HG03521 (cell line): Measurements from ENCODE around the gene EPHB1.
A peak's percentile ranks its signal among the peaks of the same experiment; 100 is the strongest.

Experiments
- ATAC-seq: cut with Tn5 transposase; IDR thresholded peaks from one replicate; pipeline ENCODE4 v1.9.1; 2021; ENCODE audit warnings: mild to moderate bottlenecking, moderate library complexity; ENCODE audit not compliant: unreplicated experiment

EPHB1 gene

GRCh38 chr3:134903837-134904236 is 108.8 kb downstream of the EPHB1 start:
- peak; percentile 22 for ATAC-seq

- peak; percentile 92 for ATAC-seq
Observed at GRCh38 chr3:134904241-134904771, 109.2 kb downstream of the EPHB1 start.

GRCh38 chr3:134904776-134905646 is 110.0 kb downstream of the EPHB1 start:
- ATAC-seq = no peak

GRCh38 chr3:134905647-134905935 is 110.5 kb downstream of the EPHB1 start:
- ATAC-seq = no peak

DNA sequence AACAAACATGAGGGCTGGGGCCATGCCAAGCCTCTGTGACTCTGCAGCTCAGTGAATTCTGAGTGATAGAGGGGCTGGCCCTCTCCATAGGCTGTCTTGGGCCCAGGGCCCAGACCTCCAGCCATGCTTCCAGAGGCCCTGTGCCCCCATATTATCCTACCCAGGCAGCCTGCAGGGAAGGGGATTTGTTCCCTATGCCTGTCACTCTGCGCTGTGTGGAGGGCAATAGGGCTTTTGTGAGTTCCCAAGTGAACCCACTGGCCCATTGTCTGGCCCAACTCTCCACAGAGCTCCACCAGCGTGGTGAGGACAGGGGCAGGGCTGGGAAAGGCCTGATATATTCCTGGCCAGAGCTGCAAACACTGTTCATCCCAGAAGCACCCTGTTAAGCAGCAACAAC is 113.2 kb downstream of the EPHB1 start:
- no peak for ATAC-seq

- ATAC-seq = no peak
Observed at GRCh38 chr3:134910026-134910425, 115.0 kb downstream of the EPHB1 start.

DNA sequence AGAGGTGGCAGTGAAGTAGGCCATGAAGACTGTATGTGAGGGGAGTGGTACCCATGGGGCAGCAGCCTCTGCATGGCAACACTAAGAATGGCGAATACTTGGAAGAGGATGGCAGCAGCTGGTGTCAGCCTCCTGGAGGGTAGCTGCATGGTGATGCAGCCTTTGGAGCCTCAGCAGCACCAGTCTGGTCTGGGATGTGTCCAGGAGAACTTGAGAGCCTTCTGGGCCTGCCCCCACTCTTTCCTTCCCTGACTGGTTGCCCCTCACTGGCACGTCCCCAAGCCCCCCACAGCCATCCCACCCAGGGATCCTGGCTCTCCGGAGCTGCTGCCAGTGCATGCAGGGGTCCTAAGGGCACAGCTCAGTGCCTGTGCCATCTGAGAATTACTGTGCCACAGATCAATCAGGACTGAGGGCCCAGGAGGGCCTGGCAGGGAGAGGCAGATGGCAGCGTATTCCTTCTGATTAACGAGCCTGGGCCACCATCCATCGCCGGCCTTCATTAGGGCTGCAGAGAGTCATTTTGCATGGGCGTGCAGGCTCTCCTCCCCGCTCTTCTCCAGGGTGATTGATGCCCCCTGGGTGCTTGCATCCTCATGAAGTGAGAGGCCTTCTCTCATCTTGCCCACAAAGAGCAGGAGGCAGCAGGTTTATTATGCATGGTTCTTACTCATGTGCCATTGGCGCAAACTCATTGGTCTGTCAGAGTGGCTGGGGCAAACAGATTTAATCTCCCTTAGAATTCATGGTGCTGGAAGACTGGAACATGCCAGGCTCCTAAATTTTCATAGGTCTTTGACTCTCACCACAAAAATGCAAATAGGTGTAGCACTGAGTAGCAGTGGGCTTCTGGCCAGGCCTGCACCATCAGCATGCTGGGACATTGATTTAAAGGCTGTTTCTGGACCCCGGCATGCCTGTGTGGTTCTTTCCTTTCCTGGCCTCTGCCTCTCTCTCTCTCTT is 116.8 kb downstream of the EPHB1 start:
- no peak for ATAC-seq

- ATAC-seq = no peak
Observed at GRCh38 chr3:134916276-134916961, 121.4 kb downstream of the EPHB1 start.

- ATAC-seq = no peak
Observed at GRCh38 chr3:134917631-134918030, 122.6 kb downstream of the EPHB1 start.

DNA sequence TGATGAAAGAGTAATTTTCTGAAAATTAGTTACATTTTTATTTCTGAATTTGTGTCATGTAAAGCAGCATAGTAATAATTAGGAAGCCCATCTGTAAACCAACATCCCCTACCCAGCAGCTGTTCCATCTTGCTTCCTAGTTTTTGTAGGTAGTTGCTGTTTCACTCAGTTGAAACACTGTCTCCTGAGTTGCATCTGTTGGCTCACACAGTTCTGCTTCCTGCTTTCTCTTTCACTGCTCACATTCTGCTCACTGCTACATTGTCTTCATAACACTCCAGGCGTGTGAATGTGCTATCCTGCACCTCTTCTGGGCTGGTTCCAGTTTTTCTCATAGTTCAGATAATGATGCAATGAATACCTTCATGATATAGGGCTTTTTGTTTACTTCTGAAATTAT is 123.4 kb downstream of the EPHB1 start:
- ATAC-seq = peak; percentile 89

DNA sequence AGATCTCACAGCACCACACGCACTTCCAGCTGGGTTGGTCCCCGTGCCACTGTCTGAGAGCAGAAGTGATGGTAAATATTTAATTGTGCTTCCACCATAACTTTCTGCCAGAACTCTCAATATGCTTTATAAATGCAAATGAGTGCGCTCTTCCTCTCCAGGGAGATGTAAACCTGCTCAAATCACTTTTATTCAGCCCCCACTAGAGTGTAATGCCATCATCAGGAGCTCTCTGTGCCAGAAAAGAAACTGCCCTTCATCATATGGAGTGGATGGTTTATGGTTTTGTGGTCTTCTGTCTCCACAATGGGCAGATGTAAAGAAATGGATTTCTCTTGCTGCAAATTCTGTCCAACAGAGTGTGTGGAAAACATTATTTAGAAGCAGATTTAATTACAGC is 127.0 kb downstream of the EPHB1 start:
- ATAC-seq = no peak

- no peak for ATAC-seq
Observed at GRCh38 chr3:134922866-134923265, 127.8 kb downstream of the EPHB1 start.

DNA sequence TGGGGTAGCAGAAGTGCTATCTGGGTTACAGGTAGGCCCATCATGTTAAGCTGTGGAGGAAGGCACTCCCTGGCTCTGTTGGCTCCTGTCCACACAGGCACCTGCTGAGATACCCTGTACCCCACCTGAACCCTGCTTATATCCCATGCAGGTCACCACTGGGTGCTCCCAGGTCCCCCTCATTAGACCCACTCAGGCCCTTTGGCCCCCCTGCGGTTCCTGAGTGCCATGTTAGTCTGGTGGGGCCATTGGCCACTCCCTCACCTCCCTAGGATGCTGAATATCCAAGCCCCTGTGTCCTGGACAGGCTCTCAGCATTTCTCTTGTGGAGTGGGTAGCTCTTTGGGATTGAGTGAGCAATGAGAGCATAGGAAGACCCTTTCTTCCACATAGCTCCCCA is 128.2 kb downstream of the EPHB1 start:
- no peak for ATAC-seq

DNA sequence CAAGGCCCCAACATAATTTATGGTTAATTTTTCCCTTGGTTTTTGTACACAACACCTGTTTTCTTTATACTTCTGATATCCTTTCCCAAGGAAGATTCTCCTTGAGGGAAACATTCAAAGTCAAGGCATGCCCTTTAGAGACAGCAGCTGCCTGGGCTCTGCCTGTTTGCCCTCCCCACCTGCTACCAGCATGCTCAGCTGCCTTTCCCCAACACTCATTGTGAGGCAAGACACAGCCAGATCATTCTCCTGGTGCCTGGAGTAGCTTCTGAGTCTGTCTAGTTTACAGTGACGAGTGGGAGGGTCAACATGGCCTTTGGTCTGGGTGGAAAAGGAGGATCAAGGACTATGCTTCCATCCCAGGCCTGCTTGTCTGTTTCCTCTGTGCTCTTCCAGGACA is 132.5 kb downstream of the EPHB1 start:
- no peak for ATAC-seq

- no peak for ATAC-seq
Observed at GRCh38 chr3:134928392-134928791, 133.3 kb downstream of the EPHB1 start.

DNA sequence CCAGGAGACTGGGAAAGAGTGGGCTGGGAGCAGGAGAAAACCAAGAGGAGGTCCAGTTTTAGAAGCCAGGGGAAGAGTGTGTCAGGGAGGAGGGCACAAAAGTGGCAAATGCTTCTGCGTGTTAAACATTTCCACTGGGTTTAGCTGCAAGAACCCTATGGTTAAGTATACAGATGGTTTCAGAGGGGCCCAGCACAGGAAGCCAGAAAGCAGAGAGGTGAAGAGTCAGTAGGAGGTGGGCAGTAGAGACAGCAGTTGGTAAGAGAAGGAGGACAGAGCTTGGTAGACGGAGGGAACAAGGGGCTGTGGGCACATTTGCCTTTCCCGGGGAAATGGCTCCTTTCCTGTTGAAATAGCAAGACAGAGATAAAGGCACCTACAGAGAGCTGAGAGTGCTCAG is 133.8 kb downstream of the EPHB1 start:
- no peak for ATAC-seq

DNA sequence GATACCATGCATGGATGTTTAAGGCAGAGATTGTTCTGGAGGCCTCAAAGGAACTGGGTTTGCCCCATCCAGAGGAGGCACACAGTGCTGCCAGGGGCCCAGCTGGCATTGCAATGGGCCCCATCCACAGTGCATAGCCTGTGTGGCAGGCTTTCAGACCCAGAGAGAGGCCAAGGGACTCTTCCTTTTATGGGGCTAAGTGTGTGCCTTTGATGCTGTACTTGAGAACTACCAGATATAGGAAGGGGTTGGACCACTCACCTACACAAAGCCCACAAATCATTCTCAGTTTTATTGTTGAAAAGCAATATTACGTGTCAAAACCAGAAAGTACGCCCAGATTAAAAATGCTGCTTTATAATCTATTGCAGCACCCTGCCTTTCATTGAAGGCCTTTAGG is 134.9 kb downstream of the EPHB1 start:
- peak; percentile 43 for ATAC-seq

DNA sequence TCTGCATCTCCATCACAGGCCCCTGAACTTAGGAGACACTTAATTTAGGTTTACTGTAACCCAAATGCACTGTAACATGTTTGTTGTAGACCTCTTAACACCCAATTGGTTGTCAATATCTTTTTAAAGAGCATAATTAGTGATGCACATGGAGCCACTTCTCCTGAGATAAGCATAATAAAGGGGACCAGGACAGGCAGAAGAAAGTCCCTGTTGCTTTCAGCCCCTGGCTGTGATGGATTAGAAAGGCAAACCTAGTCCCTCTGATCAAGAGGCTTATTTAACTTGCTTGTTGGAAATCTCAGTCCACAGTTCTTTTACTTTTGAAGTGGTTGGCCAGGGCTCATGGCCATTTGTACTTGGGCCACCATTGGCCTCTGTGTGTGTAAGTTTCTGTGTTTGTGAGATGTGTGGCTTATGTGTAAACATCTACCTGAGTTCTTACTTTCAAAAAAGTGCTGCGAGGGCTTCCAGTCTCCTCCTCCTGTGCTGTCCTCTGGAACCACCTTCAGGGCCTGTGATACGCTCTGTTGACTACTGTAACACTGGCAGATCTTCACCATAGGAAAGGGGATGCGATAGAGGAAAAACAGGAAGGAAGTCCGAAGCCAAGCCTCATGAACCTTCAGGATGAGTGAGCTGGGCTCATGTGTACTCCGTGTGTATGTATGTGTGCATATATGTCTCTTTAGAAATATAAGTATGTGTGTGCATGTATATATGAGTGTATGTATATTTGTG is 136.2 kb downstream of the EPHB1 start:
- ATAC-seq = no peak

DNA sequence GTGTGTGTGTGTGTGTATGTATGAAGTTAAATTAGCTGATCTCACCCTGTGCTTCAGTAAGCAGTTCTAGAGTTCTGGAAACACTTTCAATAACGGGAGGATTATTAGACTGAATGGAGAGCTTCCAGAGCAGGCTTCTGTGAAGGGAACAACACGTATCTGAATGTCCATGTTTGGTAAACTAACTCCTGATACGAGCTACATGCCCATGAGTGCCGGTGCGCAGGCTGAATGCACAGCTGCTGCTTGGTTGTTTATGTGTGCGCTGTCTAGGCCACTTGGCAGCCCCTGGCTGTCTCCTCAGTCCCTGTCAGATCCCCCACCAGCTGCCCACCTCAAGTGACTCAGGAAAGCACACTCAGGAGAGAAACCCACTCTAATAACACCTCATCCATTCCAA is 137.0 kb downstream of the EPHB1 start:
- ATAC-seq = no peak

GRCh38 chr3:134933997-134934396 is 138.9 kb downstream of the EPHB1 start:
- no peak for ATAC-seq
